IPS-18c (cell line): ENCODE results near the gene ASTN2.
"Not testable (repeated sequence)": the region's sequence is repeated elsewhere in the genome, so short reads cannot be mapped to it uniquely, and the experiment has no call there.

ENCODE experiments used
- H3K4me3 ChIP-seq: 2 replicates; pipeline ENCODE4 v1.7.0; 2013; ENCODE audit warnings: low read depth, mild to moderate bottlenecking, low read length, moderate library complexity; ENCODE audit not compliant: insufficient read depth
- H3K9me3 ChIP-seq: one replicate; pipeline ENCODE4 v1.6.1; 2013; ENCODE audit warnings: mild to moderate bottlenecking, low read length, moderate library complexity; ENCODE audit not compliant: control insufficient read depth, insufficient read depth

ASTN2 gene

GRCh38 chr9:116706310-116707290 is 708.3 kb downstream of the ASTN2 start:
- Histone ChIP-seq H3K4me3 (no peak overlapping the region), H3K9me3 (no peaks in the 10 kb centered on the region)

- Histone ChIP-seq H3K4me3 (no peak overlapping the region), H3K9me3 (no peaks in the 10 kb centered on the region)
These were observed 709.3 kb downstream of the ASTN2 start for GRCh38 chr9:116705531-116705930.

GRCh38 chr9:116704470-116704869 is 710.4 kb downstream of the ASTN2 start:
- Histone ChIP-seq H3K9me3 (no peaks in the 10 kb centered on the region), H3K4me3 (no peak overlapping the region)

- no peaks in the 10 kb centered on the region for H3K9me3 ChIP-seq
- no peak overlapping the region for H3K4me3 ChIP-seq
These were observed 711.2 kb downstream of the ASTN2 start for GRCh38 chr9:116703634-116704033.

- H3K9me3 ChIP-seq, result no peaks in the 10 kb centered on the region
- no peak overlapping the region for H3K4me3 ChIP-seq
These were observed 712.8 kb downstream of the ASTN2 start for GRCh38 chr9:116701940-116702642.

- Histone ChIP-seq H3K4me3 (no peak overlapping the region), H3K9me3 (no peaks in the 10 kb centered on the region)
These were observed 713.7 kb downstream of the ASTN2 start for GRCh38 chr9:116700882-116701865.

GRCh38 chr9:116700279-116700678 is 714.6 kb downstream of the ASTN2 start:
- Histone ChIP-seq H3K4me3 (no peak overlapping the region), H3K9me3 (no peaks in the 10 kb centered on the region)

- Histone ChIP-seq H3K4me3 (no peak overlapping the region), H3K9me3 (no peaks in the 10 kb centered on the region)
These were observed 717.0 kb downstream of the ASTN2 start for GRCh38 chr9:116697887-116698286.

GRCh38 chr9:116697362-116697761 is 717.5 kb downstream of the ASTN2 start:
- Histone ChIP-seq H3K4me3 (no peak overlapping the region), H3K9me3 (no peaks in the 10 kb centered on the region)

GRCh38 chr9:116695438-116695837 is 719.4 kb downstream of the ASTN2 start:
- H3K4me3 ChIP-seq, result no peak overlapping the region
- H3K9me3 ChIP-seq, result no peaks in the 10 kb centered on the region

GRCh38 chr9:116694785-116695291 is 720.0 kb downstream of the ASTN2 start:
- no peaks in the 10 kb centered on the region for H3K9me3 ChIP-seq
- no peak overlapping the region for H3K4me3 ChIP-seq

GRCh38 chr9:116693233-116693731 is 721.6 kb downstream of the ASTN2 start:
- Histone ChIP-seq H3K9me3 (no peaks in the 10 kb centered on the region), H3K4me3 (no peak overlapping the region)

GRCh38 chr9:116692616-116693015 is 722.2 kb downstream of the ASTN2 start:
- Histone ChIP-seq H3K9me3 (no peaks in the 10 kb centered on the region), H3K4me3 (no peak overlapping the region)

GRCh38 chr9:116691607-116692006 is 723.2 kb downstream of the ASTN2 start:
- Histone ChIP-seq H3K4me3 (no peak overlapping the region), H3K9me3 (no peaks in the 10 kb centered on the region)

- not testable (repeated sequence) for H3K9me3 ChIP-seq, H3K4me3 ChIP-seq
These were observed 724.1 kb downstream of the ASTN2 start for GRCh38 chr9:116690805-116691204.

GRCh38 chr9:116689486-116690032 is 725.3 kb downstream of the ASTN2 start:
- no peak overlapping the region for H3K4me3 ChIP-seq
- H3K9me3 ChIP-seq, result no peaks in the 10 kb centered on the region
